ENCODE measurements around the gene FAM219B. TPM values are rescaled to one million over a fixed set of nuclear protein-coding genes. Genes with fewer than 3 reads are reported as not detected.
"Not testable (repeated sequence)": the region's sequence is repeated elsewhere in the genome, so short reads cannot be mapped to it uniquely, and the experiment has no call there.

The FAM219B gene
- total and polyA plus RNA-seq, 10 of the 15 experiments (the other 5 are each of a cell fraction or from before 2014, with no cell fraction given), result 7.6 to 53.2 (median 29.4) TPM

GRCh38 chr15:74935193-74935592, 28.5 kb upstream of the FAM219B start:
- H3K4me1 ChIP-seq (ENCODE audit: control insufficient read depth, insufficient read depth, low read length), result peaks cover 12% of the 10 kb centered on the region
- 76% methylated on average over 3 of the region's 3 CpGs for WGBS (ENCODE audit: insufficient coverage, insufficient replicate concordance, low lambda C conversion rate, missing lambda C conversion rate)
- H3K9me3 ChIP-seq (replicated peaks; ENCODE audit: control insufficient read depth, insufficient read depth, low read length); H3K9ac ChIP-seq (ENCODE audit: control insufficient read depth, insufficient read depth, low read length); H4K20me1 ChIP-seq (ENCODE audit: control insufficient read depth, insufficient read depth); DNase-seq (ENCODE audit: low read depth, low spot score); H3K36me3 ChIP-seq (ENCODE audit: control insufficient read depth in 2 of 2, insufficient read depth in 2 of 2, low read length in 1 of 2); H3K27me3 ChIP-seq (replicated peaks in 1 of 2; ENCODE audit: control insufficient read depth in 2 of 2, insufficient read depth in 2 of 2, low read length in 1 of 2); H3K27ac ChIP-seq (ENCODE audit: control insufficient read depth, insufficient read depth); FAIRE-seq; H2AFZ ChIP-seq (ENCODE audit: control insufficient read depth, low read depth, low read length); ATAC-seq; in situ Hi-C loops (cut with MboI); BruUV-seq (replicated peaks): not testable (repeated sequence)
- peak overlapping the region; percentile 31; the same call in 1 of the 2 replicates for H3K4me2 ChIP-seq (ENCODE audit: control insufficient read depth, insufficient read depth)
- CTCF ChIA-PET, result interaction anchor here (0.7 to 2.9 kb wide), 9 partner anchors 15 to 164 kb away, joined by 3 to 19 read pairs (median 5); partner anchors contain the start of gene FAM219B
- H3K79me2 ChIP-seq (ENCODE audit: control insufficient read depth, insufficient read depth, low read length), result peaks cover 71% of the 10 kb centered on the region
- intact Hi-C loops (cut with micrococcal nuclease; ENCODE audit: unreplicated experiment), result loop anchor here (10.0 kb wide), 1 partner anchor 710 kb away; the partner anchor contains the start of genes IMP3 and SNX33
- RAD21 ChIA-PET (ENCODE audit: unreplicated experiment), result interaction anchor here (0.6 to 1.9 kb wide), 6 partner anchors 29 to 239 kb away, joined by 3 to 7 read pairs (median 6); partner anchors contain the start of genes EDC3 and FAM219B
- TF ChIP-seq, protein P1, sequence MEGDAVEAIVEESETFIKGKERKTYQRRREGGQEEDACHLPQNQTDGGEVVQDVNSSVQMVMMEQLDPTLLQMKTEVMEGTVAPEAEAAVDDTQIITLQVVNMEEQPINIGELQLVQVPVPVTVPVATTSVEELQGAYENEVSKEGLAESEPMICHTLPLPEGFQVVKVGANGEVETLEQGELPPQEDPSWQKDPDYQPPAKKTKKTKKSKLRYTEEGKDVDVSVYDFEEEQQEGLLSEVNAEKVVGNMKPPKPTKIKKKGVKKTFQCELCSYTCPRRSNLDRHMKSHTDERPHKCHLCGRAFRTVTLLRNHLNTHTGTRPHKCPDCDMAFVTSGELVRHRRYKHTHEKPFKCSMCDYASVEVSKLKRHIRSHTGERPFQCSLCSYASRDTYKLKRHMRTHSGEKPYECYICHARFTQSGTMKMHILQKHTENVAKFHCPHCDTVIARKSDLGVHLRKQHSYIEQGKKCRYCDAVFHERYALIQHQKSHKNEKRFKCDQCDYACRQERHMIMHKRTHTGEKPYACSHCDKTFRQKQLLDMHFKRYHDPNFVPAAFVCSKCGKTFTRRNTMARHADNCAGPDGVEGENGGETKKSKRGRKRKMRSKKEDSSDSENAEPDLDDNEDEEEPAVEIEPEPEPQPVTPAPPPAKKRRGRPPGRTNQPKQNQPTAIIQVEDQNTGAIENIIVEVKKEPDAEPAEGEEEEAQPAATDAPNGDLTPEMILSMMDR (IDR thresholded peaks at IDR 0.05 in 2 of 3, conservative IDR thresholded peaks at IDR 0.05 in 1 of 3; ENCODE audit: control insufficient read depth in 2 of 3, extremely low read depth in 1 of 3, insufficient read depth in 1 of 3, low read depth in 3 of 3, low read length in 3 of 3), result peak in 2 of 3 experiments; percentile 13 to 21; a peak in 1 of 6 replicates
- SMC1A ChIA-PET (ENCODE audit: uncharacterized antibody, unreplicated experiment), result interaction anchor here (0.8 to 2.7 kb wide), 9 partner anchors 15 to 159 kb away, joined by 3 to 9 read pairs (median 3); no protein-coding TSS in a partner anchor
- peak overlapping the region; percentile 54 for H3K4me3 ChIP-seq
- POLR2A ChIA-PET, result interaction anchor here (1.0 to 1.4 kb wide), 6 partner anchors 13 to 156 kb away, joined by 3 to 7 read pairs (median 4); partner anchors contain the start of gene FAM219B

DNA sequence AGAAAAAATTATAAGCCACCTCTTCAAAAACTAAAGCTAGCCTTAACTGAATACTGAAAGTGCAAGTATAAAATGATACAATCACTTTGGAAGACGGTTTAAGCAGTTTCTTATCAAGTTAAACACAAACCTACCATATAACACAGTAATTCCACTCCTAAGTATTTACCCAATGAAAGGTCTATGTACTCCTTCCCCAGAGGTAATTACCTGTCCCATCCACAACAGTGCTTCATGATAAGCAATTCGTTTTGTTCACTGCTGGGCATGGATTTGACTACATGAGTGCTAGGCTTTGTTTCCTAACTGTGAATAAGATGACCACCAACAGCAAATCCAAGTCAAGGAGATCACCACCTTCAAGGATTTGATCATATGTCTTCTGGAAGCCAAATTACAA, 26.9 kb upstream of the FAM219B start:
- no peak for ATAC-seq
- peak; percentile 44 for FAIRE-seq
- no peak for TF ChIP-seq WRNIP1 (IDR thresholded peaks at IDR 0.05; ENCODE audit: borderline replicate concordance, low read depth, low read length)
- TF ChIP-seq, protein P2, sequence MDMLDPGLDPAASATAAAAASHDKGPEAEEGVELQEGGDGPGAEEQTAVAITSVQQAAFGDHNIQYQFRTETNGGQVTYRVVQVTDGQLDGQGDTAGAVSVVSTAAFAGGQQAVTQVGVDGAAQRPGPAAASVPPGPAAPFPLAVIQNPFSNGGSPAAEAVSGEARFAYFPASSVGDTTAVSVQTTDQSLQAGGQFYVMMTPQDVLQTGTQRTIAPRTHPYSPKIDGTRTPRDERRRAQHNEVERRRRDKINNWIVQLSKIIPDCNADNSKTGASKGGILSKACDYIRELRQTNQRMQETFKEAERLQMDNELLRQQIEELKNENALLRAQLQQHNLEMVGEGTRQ (IDR thresholded peaks at IDR 0.05; ENCODE audit: borderline replicate concordance, low read depth, low read length), result no peak
- no peak for TF ChIP-seq ZZZ3 (IDR thresholded peaks at IDR 0.05; ENCODE audit: control insufficient read depth, insufficient read length, low read depth)
- TF ChIP-seq YBX1 (IDR thresholded peaks at IDR 0.05), result no peak
- TF ChIP-seq KDM1A (IDR thresholded peaks at IDR 0.05; ENCODE audit: borderline replicate concordance), result no peak
- TF ChIP-seq PML (IDR thresholded peaks at IDR 0.05; ENCODE audit: low read length), result no peak
- TF ChIP-seq ATF3 (IDR thresholded peaks at IDR 0.05; ENCODE audit: borderline replicate concordance, extremely low read depth, low read depth, low read length), result no peak
- TF ChIP-seq KAT2A (conservative IDR thresholded peaks at IDR 0.05; ENCODE audit: control insufficient read depth, low read depth, low read length), result no peak
- TF ChIP-seq SMAD1 (IDR thresholded peaks at IDR 0.05; ENCODE audit: low read depth, partially characterized antibody), result no peak
- TF ChIP-seq RB1 (IDR thresholded peaks at IDR 0.05; ENCODE audit: borderline replicate concordance), result no peak

More for the DNA sequence above, 26.9 kb upstream of the FAM219B start:
- Histone ChIP-seq H3K4me1 (ENCODE audit: control insufficient read depth, insufficient read depth, low read length) (peaks cover 12% of the 10 kb centered on the region), H3K9ac (ENCODE audit: control insufficient read depth, insufficient read depth, low read length) (peak overlapping the region; percentile 15), H4K20me1 (ENCODE audit: control insufficient read depth, insufficient read depth) (no peaks in the 10 kb centered on the region), H3K4me3 (peak overlapping the region; percentile 64; the same call in 1 of the 2 replicates), H3K9me3 (replicated peaks; ENCODE audit: control insufficient read depth, insufficient read depth, low read length) (no peaks in the 10 kb centered on the region), H3K36me3 (ENCODE audit: control insufficient read depth in 2 of 2, insufficient read depth in 2 of 2, low read length in 1 of 2) (peaks cover 3 to 14% of the 10 kb centered on the region in 2 experiments), H3K4me2 (ENCODE audit: control insufficient read depth, insufficient read depth) (peak overlapping the region; percentile 83), H3K27me3 (replicated peaks in 1 of 2; ENCODE audit: control insufficient read depth in 2 of 2, insufficient read depth in 2 of 2, low read length in 1 of 2) (no peaks in the 10 kb centered on the region), H3K79me2 (ENCODE audit: control insufficient read depth, insufficient read depth, low read length) (peaks cover 78% of the 10 kb centered on the region), H3K27ac (ENCODE audit: control insufficient read depth, insufficient read depth) (peak overlapping the region; percentile 97), H2AFZ (ENCODE audit: control insufficient read depth, low read depth, low read length) (no peak overlapping the region)
- ChIA-PET RAD21 (ENCODE audit: unreplicated experiment) (interaction anchor here (1.1 to 1.6 kb wide), 2 partner anchors 150 to 165 kb away, joined by 4 to 7 read pairs; no protein-coding TSS in a partner anchor), POLR2A (interaction anchor here (0.6 to 0.9 kb wide), 3 partner anchors 15 to 231 kb away, joined by 3 to 5 read pairs (median 3); no protein-coding TSS in a partner anchor), CTCF (interaction anchor here (0.7 to 2.9 kb wide), 6 partner anchors 17 to 162 kb away, joined by 3 to 19 read pairs (median 6); no protein-coding TSS in a partner anchor), SMC1A (ENCODE audit: uncharacterized antibody, unreplicated experiment) (interaction anchor here (1.5 to 2.7 kb wide), 2 partner anchors 16 to 32 kb away, joined by 5 to 9 read pairs; no protein-coding TSS in a partner anchor)
- 23% methylated on average over 2 of the region's 2 CpGs for WGBS (ENCODE audit: insufficient coverage, insufficient replicate concordance, low lambda C conversion rate, missing lambda C conversion rate)
- intact Hi-C loops (cut with micrococcal nuclease; ENCODE audit: unreplicated experiment), result loop anchor here (10.0 kb wide), 1 partner anchor 711 kb away; the partner anchor contains the start of genes IMP3 and SNX33
- BruUV-seq (replicated peaks), result no TSS peak
- DNase-seq (ENCODE audit: low read depth, low spot score), result no peak
- in situ Hi-C loops (cut with MboI), result no loop called here

Data from GM12878 (cell line).